Activated CD8-positive, alpha-beta memory T cell treated with anti-CD3 and anti-CD28 coated beads for 36 hours (primary cell): ENCODE measurements around the gene ADAD2. TPM values are rescaled to one million over a fixed set of nuclear protein-coding genes. Genes with fewer than 3 reads are reported as not detected.

ENCODE experiments used
- CTCF ChIA-PET: fragments of 350-600 bp; sonication (Branson Sonifier 250); formaldehyde crosslinking; loops from one replicate; lab custom pipeline; 2021; ENCODE audit warnings: antibody characterized with exemption; lab: Charles Lee
- POLR2A ChIA-PET: fragments of 350-600 bp; sonication (Branson Sonifier 250); formaldehyde crosslinking; loops from one replicate; lab custom pipeline; 2021; ENCODE audit warnings: antibody characterized with exemption; lab: Charles Lee
- total RNA-seq, 2 experiments: library from RNA; stranded (reverse); gene quantifications; one replicate each; pipeline ENCODE4 v1.2.3, GENCODE V29; 2021

The ADAD2 gene
- total RNA-seq: under 1 TPM in 1 of 2 experiments, not detected in 1; 0.17 TPM

DNA sequence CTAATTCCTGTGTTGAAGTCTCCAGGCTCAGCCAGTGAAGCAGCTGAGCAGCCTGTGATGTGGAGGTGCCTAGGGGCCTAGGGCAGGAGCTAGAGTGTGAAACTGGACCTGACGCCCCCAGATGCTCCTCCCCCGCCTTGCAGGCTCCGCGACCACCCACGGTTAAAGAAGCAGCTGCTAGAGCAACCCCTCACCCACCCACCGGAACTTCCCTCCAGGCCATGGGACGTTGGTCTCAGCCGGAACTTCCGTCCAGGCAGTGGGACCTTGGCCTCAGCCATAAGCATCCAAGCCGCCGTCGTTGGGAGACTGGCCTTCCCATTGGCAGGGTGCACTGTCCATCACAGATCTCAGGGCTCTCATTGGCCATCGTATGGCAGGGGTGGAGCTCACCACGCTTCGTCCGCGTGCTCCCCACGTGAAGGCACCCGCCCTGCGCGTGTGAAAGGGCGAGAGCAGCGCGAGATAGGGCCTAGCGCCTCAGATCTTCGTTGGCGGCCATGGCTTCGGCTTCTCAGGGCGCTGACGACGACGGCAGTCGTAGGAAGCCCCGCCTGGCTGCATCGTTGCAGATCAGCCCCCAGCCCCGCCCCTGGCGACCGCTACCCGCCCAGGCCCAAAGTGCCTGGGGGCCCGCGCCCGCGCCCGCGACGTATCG, at the start of gene ADAD2:
ADAD2 (plus strand) TSS at position 427 of the 658 bp plus-strand sequence; CDS start at position 501, 74 bp downstream.
- CTCF ChIA-PET: interaction anchor here (0.6 to 0.9 kb wide), 2 partner anchors 38 to 103 kb away, joined by 3 read pairs; no protein-coding TSS in a partner anchor
- POLR2A ChIA-PET: no interaction called here

GRCh38 chr16:84143081-84143480, 47.9 kb upstream of the ADAD2 start:
- ChIA-PET CTCF (interaction anchor here (0.6 to 2.6 kb wide), 5 partner anchors 26 to 550 kb away, joined by 4 to 13 read pairs (median 8); partner anchors contain the start of genes MBTPS1 and TAF1C), POLR2A (interaction anchor here (1.3 to 2.2 kb wide), 2 partner anchors 27 kb away, joined by 3 to 20 read pairs; partner anchors contain the start of gene MBTPS1)

DNA sequence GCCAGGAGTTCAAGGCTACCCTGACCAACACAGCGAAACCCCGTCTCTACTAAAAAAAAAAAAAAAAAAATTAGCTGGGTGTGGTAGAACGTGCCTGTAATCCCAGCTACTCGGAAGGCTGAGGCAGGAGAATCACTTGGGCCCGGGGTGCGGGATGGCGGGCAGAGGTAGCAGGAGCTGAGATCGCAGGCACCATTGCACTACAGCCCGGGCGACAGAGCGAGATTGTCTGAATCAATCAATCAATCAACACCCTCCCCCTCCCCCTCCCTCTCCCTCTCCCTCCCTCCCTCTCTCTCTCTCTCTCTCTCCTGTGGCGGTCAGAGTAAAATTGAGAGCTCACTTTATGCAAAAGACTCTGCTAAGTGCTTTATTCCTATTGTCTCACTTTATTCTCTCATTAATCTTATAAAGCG, 47.2 kb upstream of the ADAD2 start:
- ChIA-PET CTCF (interaction anchor here (0.6 to 2.6 kb wide), 4 partner anchors 25 to 550 kb away, joined by 3 to 13 read pairs (median 4); partner anchors contain the start of genes MBTPS1 and TAF1C), POLR2A (interaction anchor here (0.6 to 2.2 kb wide), 2 partner anchors 28 to 561 kb away, joined by 3 to 20 read pairs; partner anchors contain the start of gene MBTPS1)

DNA sequence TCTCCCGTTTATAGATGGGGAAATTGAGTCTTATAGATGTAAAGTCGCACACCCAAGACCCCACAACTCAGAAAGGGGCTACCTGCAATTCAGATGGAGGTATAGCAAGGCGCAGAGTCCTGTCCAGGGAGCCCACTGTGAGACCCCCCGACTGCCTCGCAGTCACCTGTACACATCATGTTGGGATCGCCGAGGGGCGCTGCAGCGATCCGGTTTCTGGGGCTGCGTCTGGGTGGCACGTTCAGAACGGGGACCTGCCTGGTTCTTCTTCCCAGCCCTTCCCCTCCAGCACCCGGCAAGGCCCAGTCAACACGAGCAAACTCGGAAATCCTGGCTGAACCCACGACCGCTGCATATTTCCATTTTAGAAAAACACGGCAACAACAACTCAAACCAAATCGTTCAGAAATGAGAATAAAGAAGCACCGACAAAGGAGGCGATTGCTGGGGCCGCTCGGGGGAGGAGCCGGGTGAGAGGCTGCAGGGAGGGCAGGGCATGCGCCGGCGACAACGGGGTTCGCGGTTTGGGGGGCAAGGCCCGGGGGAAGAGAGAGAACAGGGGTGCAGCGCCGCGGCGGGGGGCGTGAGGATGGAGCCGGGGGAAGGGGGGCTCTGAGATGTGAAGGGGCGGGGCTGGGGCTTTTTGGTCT, 46.6 kb upstream of the ADAD2 start:
- POLR2A ChIA-PET: interaction anchor here (0.6 to 2.2 kb wide), 2 partner anchors 28 to 561 kb away, joined by 3 to 20 read pairs; partner anchors contain the start of gene MBTPS1
- CTCF ChIA-PET: interaction anchor here (0.7 to 2.6 kb wide), 4 partner anchors 26 to 42 kb away, joined by 3 to 13 read pairs (median 4); partner anchors contain the start of genes MBTPS1 and TAF1C

- POLR2A ChIA-PET: interaction anchor here (0.5 to 2.2 kb wide), 2 partner anchors 29 to 117 kb away, joined by 4 to 20 read pairs; partner anchors contain the start of gene MBTPS1
- CTCF ChIA-PET: interaction anchor here (0.7 to 2.6 kb wide), 4 partner anchors 28 to 60 kb away, joined by 3 to 13 read pairs (median 4); partner anchors contain the start of genes MBTPS1 and TAF1C
Measured at GRCh38 chr16:84144859-84145639, 45.9 kb upstream of the ADAD2 start, which contains the start of the genes DNAAF1 and HSDL1. DNAAF1 (plus strand) TSS chr16:84145308; CDS start chr16:84145441, 133 bp downstream. HSDL1 (minus strand) TSS chr16:84145177; CDS start chr16:84131321, 13,856 bp downstream.

GRCh38 chr16:84150926-84151325, 40.0 kb upstream of the ADAD2 start:
- ChIA-PET POLR2A (no interaction called here), CTCF (interaction anchor here (0.8 to 1.5 kb wide), 2 partner anchors 25 to 36 kb away, joined by 3 read pairs; partner anchors contain the start of gene TAF1C)

DNA sequence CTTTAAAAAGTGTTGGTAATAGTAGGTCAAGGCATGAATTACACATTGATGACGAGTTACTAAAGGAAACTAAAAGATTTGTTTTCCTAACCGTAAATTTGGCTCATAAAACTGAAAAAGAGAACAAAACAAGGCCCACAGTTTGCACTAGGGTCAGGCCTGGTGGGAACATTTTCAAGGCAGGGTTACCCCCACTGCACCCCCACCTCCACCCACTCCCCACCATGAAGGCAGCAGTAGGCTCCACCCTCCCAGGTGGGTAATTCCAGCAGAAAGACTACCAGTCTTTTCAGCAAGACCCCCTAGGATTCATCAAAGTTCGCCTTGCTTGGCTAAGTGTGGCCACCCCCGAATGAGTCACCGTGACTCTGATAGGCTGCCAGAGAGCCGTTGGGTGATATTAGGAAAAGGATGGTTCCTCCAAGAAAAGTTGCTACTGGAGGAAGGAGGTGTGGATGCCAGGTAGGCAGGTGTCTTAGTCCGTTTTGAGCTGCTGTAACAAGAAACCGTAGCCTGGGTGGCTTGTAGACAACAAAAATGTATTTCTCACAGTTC, 37.2 kb upstream of the ADAD2 start:
- ChIA-PET CTCF (no interaction called here), POLR2A (interaction anchor here (1.2 kb wide), 1 partner anchor 15 kb away, joined by 6 read pairs; no protein-coding TSS in a partner anchor)

DNA sequence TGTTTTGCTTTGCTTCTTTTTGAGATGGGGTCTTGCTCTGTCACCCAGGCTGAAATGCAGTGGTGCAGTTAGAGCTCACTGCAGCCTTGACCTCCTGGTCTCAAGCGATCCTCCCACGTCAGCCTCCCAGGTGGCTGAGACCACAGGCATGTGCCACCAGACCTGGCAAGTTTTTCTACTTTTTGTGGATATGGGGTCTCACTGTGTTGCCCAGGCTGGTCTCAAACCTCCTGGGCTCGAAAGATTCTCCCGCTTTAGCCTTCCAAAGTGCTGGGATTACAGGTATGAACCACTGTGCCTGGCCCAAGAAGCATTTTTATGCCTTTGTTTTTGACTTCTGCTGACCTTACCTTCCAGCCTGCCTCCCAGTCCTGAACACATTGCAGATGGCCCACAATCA, 35.7 kb upstream of the ADAD2 start:
- POLR2A ChIA-PET: interaction anchor here (1.2 kb wide), 1 partner anchor 13 kb away, joined by 6 read pairs; no protein-coding TSS in a partner anchor
- CTCF ChIA-PET: no interaction called here

- ChIA-PET POLR2A (no interaction called here), CTCF (no interaction called here)
Measured at GRCh38 chr16:84155771-84156170, 35.2 kb upstream of the ADAD2 start.

DNA sequence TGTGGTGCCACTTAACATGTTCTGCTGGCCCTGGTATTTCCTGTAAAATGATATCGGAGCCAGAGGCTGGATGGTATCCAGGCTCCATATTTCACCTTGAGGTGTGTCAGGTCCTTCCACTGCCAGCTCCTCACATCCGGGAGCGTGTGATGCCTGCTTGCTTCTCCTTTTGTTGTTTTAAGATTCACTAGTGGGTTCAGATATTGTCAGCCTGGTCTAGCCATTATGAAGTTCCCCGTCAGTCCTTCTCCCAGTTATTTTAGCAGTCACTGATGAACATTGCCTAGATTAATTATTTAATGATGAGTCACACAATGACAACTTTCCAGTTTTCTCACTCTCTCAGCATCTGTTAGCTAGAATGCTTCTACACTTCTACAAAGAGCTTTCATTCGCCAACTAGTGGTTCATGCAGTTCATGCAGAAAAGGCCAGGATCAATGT, 34.6 kb upstream of the ADAD2 start:
- CTCF ChIA-PET: interaction anchor here (0.7 kb wide), 3 partner anchors 44 to 75 kb away, joined by 3 read pairs; no protein-coding TSS in a partner anchor
- POLR2A ChIA-PET: no interaction called here

GRCh38 chr16:84159007-84159406, 31.9 kb upstream of the ADAD2 start:
- ChIA-PET CTCF (no interaction called here), POLR2A (no interaction called here)

DNA sequence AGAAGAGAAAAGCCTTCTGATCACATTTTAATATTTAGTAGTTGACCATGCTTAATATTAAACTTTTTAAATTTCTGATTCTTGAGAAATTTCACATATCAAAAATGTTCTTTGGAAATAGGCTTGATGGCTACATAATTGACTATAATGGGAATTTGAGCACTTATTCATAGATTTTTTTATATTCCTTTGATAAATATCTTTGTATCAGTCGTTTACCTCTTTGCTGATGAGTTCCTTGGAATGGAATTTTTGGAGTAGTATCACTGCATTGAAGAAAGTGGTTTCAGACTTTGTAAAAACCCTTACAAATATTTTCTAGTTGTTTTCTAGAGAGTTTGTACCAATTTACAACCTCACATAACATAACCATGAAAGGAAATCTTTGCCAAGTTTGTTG, 31.2 kb upstream of the ADAD2 start:
- ChIA-PET CTCF (interaction anchor here (0.9 kb wide), 1 partner anchor 11 kb away, joined by 3 read pairs; no protein-coding TSS in a partner anchor), POLR2A (no interaction called here)

GRCh38 chr16:84161037-84161436, 29.9 kb upstream of the ADAD2 start:
- ChIA-PET POLR2A (no interaction called here), CTCF (no interaction called here)

DNA sequence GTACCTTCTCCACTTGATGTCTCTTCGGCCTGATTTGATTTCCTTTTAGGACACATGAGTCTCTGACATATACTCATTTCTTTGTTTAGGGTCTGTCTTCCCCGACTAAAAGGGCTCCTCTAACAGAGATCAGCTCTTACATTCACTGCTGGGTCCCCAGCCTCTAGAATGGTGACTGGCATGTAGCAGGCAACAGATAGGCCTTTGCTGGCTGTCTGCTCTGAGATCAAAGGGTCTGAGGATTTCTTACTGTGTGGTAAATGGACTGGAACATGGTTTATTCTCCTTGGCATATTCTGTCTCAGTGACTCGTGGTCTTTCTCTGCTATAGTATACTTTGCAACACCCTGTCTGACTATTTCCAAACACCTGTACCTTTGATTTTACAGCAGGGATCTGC, 29.2 kb upstream of the ADAD2 start:
- POLR2A ChIA-PET: no interaction called here
- CTCF ChIA-PET: no interaction called here

DNA sequence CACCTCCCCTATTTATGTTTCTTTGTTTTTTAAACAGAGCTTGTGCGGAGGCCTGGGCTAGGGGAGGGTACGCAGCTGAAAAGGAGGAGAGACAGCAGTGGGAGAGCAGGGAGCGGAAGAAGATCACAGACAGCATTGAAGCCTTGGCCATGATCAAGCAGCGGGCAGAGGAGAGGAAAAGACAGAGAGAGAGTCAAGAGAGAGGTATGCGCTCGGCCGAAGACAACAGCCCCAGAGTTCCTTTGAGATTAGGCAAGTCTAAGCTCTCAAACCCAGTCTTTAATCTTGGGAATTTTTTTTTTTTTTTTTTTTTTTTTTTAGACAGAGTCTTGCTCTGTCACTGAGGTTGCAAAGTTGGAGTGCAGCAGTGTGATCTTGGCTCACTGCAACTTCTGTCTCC, 25.2 kb upstream of the ADAD2 start:
- ChIA-PET POLR2A (no interaction called here), CTCF (interaction anchor here (0.7 kb wide), 2 partner anchors 21 to 177 kb away, joined by 3 to 5 read pairs; no protein-coding TSS in a partner anchor)

- CTCF ChIA-PET: interaction anchor here (0.7 to 1.9 kb wide), 5 partner anchors 10 to 82 kb away, joined by 3 to 4 read pairs (median 3); partner anchors contain the start of gene TAF1C
Measured at GRCh38 chr16:84166796-84167695, 23.9 kb upstream of the ADAD2 start.

More at GRCh38 chr16:84166796-84167695, 23.9 kb upstream of the ADAD2 start:
- POLR2A ChIA-PET: interaction anchor here (1.0 kb wide), 1 partner anchor 51 kb away, joined by 6 read pairs; the partner anchor contains the start of gene MBTPS1
